Measurements from ENCODE around the gene MTFR1L.

DNA sequence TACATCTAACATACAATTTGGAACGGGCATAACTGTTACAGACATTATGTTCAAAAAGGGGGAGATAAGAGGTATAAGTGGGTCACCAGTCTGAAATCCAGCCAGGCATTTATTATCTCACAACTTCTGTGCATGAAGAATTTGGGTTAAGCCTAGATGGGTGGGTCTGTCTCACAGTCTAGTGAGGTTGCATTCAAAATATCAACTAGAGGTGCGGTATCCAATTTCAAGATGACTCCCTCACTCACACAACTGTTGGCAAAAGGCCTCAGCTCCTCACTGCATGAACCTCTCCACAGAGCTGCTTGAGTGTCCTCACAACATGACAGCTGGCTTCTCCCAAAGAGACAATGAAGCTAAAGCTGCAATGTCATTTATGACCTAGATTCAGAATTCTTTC, 34.8 kb downstream of the MTFR1L start:
- TF ChIP-seq POLR2A (IDR thresholded peaks at IDR 0.05; ENCODE audit: low read depth), result no peak
- TF ChIP-seq CTCF (IDR thresholded peaks at IDR 0.05), result no peak
- no peak for TF ChIP-seq POLR2AphosphoS5 (IDR thresholded peaks at IDR 0.05)
- TF ChIP-seq EP300 (IDR thresholded peaks at IDR 0.05), result no peak

Data from esophagus muscularis mucosa (tissue), 4 donors.